ENCODE measurements around the gene EBI3. TPM values are rescaled to one million over a fixed set of nuclear protein-coding genes. Genes with fewer than 3 reads are reported as not detected.

EBI3 gene
- total and polyA plus RNA-seq, 2 of the 13 experiments (the other 11 are each of a cell fraction or from before 2014, with no cell fraction given) = 3.4 TPM; not detected in 1

DNA sequence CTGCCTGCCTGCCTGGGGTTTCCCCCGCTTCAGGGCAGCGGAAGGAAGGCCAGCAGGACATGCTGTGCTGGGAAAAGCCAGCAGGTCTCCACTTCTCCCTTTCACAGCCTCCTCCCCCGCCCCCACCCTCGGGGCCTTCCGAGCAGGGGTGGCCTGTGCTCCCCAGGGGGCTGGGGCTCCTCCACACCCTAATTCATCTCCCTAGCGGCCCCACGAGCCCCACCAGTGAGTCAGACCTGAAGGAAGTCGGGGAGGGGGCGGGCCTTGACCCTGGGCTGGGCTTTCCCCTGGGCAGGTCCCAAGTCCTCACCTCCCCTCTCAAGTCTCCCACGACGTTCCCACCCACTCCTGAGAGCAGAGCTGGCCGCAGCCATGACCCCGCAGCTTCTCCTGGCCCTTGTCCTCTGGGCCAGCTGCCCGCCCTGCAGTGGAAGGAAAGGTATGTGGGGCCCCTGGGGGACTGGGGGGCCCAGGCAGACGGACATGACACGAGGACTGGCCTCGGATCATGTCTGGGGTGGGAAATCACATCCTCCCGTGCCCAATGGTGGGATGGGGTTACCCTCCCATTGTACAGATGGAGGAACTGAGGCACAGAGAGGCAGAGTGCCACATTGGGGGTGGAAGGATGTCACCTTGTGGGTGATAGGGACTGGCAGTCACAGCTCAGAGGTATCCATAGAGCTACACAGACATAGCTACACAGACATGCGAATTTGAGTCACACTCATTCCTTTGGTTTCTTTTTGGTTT, at the start of gene EBI3 (continued):
- TF ChIP-seq ZNF687 (CRISPR knock-in tag; IDR thresholded peaks at IDR 0.05) (peak; percentile 75), ZNF337 (CRISPR knock-in tag; IDR thresholded peaks at IDR 0.05; ENCODE audit: borderline replicate concordance, low read depth) (0 out of 2 replicates have a peak, but pooled peaks have one; percentile 42), ZNF530 (CRISPR knock-in tag; IDR thresholded peaks at IDR 0.05; ENCODE audit: low read depth) (no peak), ZSCAN21 (CRISPR knock-in tag; IDR thresholded peaks at IDR 0.05; ENCODE audit: borderline replicate concordance) (0 out of 2 replicates have a peak, but pooled peaks have one; percentile 17), ZNF629 (CRISPR knock-in tag; conservative IDR thresholded peaks at IDR 0.05) (peak; percentile 96), NR2F1 (CRISPR knock-in tag; IDR thresholded peaks at IDR 0.05) (no peak), SP1 (IDR thresholded peaks at IDR 0.05) (no peak), SP1 (CRISPR knock-in tag; IDR thresholded peaks at IDR 0.05) (no peak), FOXP1 (IDR thresholded peaks at IDR 0.05) (no peak), FOXP1 (CRISPR knock-in tag; IDR thresholded peaks at IDR 0.05) (no peak), GLI4 (CRISPR knock-in tag; IDR thresholded peaks at IDR 0.05; ENCODE audit: borderline replicate concordance) (0 out of 2 replicates have a peak, but pooled peaks have one; percentile 78), ELF3 (CRISPR knock-in tag; IDR thresholded peaks at IDR 0.05) (no peak), ZNF615 (CRISPR knock-in tag; IDR thresholded peaks at IDR 0.05; ENCODE audit: borderline replicate concordance) (no peak), ZNF274 (CRISPR knock-in tag; IDR thresholded peaks at IDR 0.05) (0 out of 2 replicates have a peak, but pooled peaks have one; percentile 30), ZNF350 (CRISPR knock-in tag; IDR thresholded peaks at IDR 0.05; ENCODE audit: borderline replicate concordance, low read depth) (peak; percentile 21; the same call in 1 of the 2 replicates), NCOR1 (IDR thresholded peaks at IDR 0.05; ENCODE audit: borderline replicate concordance, low read length) (no peak), ZGPAT (CRISPR knock-in tag; IDR thresholded peaks at IDR 0.05) (peak; percentile 42; the same call in 1 of the 2 replicates), ZNF670 (CRISPR knock-in tag; IDR thresholded peaks at IDR 0.05; ENCODE audit: borderline replicate concordance) (peak; percentile 68; the same call in 1 of the 2 replicates), DPF2 (CRISPR knock-in tag; IDR thresholded peaks at IDR 0.05; ENCODE audit: borderline replicate concordance, low read depth) (peak; percentile 48; the same call in 1 of the 2 replicates)
- TF ChIP-seq, protein P1, sequence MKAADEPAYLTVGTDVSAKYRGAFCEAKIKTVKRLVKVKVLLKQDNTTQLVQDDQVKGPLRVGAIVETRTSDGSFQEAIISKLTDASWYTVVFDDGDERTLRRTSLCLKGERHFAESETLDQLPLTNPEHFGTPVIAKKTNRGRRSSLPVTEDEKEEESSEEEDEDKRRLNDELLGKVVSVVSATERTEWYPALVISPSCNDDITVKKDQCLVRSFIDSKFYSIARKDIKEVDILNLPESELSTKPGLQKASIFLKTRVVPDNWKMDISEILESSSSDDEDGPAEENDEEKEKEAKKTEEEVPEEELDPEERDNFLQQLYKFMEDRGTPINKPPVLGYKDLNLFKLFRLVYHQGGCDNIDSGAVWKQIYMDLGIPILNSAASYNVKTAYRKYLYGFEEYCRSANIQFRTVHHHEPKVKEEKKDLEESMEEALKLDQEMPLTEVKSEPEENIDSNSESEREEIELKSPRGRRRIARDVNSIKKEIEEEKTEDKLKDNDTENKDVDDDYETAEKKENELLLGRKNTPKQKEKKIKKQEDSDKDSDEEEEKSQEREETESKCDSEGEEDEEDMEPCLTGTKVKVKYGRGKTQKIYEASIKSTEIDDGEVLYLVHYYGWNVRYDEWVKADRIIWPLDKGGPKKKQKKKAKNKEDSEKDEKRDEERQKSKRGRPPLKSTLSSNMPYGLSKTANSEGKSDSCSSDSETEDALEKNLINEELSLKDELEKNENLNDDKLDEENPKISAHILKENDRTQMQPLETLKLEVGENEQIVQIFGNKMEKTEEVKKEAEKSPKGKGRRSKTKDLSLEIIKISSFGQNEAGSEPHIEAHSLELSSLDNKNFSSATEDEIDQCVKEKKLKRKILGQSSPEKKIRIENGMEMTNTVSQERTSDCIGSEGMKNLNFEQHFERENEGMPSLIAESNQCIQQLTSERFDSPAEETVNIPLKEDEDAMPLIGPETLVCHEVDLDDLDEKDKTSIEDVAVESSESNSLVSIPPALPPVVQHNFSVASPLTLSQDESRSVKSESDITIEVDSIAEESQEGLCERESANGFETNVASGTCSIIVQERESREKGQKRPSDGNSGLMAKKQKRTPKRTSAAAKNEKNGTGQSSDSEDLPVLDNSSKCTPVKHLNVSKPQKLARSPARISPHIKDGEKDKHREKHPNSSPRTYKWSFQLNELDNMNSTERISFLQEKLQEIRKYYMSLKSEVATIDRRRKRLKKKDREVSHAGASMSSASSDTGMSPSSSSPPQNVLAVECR (CRISPR knock-in tag; IDR thresholded peaks at IDR 0.05; ENCODE audit: borderline replicate concordance) = 0 out of 2 replicates have a peak, but pooled peaks have one; percentile 10
